GM18870 (cell line): Measurements from ENCODE around the gene LALBA.
"Not testable (repeated sequence)": the region's sequence is repeated elsewhere in the genome, so short reads cannot be mapped to it uniquely, and the experiment has no call there.

ENCODE experiments used
- ATAC-seq: cut with Tn5 transposase; IDR thresholded peaks from one replicate; pipeline ENCODE4 v1.9.1; 2021; ENCODE audit warnings: moderate library complexity; ENCODE audit not compliant: unreplicated experiment

The LALBA gene

GRCh38 chr12:48532601-48533000 is 37.2 kb downstream of the LALBA start:
- ATAC-seq = no peak

- no peak for ATAC-seq
Measured at GRCh38 chr12:48527891-48528670, 41.8 kb downstream of the LALBA start.

GRCh38 chr12:48525332-48525731 is 44.5 kb downstream of the LALBA start, which contains the start of gene OR8S1:
Gene OR8S1 (plus strand): TSS chr12:48525632. CDS start chr12:48525632, 0 bp downstream.
- ATAC-seq = no peak

DNA sequence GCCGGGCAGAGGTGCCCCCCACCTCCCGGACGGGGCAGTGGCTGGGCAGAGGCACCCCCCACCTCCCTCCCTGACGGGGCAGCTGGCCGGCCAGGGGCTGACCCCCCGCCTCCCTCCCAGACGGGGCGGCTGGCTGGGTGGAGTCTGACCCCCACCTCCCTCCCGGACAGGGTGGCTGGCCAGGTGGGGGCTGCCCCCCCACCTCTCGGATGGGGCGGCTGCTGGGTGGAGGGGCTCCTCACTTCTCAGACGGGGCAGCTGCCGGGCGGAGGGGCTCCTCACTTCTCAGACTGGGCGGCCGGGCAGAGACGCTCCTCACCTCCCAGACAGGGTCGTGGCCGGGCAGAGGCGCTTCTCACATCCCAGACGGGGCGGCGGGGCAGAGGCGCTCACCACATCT is 49.5 kb downstream of the LALBA start:
- ATAC-seq = not testable (repeated sequence)
